ENCODE results near the gene INTS11.

INTS11 gene

DNA sequence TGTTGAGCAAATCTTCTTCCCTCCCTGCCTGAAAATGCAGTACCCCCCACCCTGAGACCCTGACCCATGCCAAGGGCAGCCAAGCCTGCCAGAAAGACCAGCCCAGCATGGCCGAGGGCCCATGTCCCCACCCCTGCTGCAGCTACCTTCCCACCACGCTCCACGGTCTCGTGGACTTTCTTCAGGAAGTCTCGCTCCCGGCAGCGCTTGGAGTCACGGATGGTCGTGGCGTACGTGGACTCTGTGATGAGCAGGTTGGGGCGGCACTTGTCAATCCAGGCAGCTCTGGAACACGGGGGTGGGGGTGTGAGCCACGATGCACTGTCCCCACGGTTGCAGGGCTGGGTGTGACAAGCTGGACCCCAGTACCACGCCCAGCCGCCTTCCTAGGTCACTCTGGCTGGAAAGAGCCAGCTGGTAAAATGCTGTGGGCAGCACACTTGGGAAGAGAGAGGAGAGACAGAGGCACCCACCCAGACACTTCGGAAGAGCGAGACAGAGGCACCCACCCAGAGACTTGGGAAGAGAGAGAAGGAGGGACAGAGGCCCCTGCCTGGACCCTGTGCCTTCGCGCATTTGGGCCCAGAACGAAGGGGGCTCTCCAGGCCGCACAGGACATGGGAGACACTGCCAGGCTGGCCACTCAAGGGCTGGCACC lies 9.7 kb downstream of the INTS11 start:
- Histone ChIP-seq H3K4me3 (no peak overlapping the region), H3K27ac (no peak overlapping the region)
- TF ChIP-seq CTCF (IDR thresholded peaks at IDR 0.05) = no peak
- DNase-seq (ENCODE audit: low spot score) = no peak

GRCh38 chr1:1314237-1314586 lies 10.2 kb downstream of the INTS11 start:
- Histone ChIP-seq H3K4me3 (no peak overlapping the region), H3K27ac (no peak overlapping the region)
- no peak for TF ChIP-seq CTCF (IDR thresholded peaks at IDR 0.05)
- no peak for DNase-seq (ENCODE audit: low spot score)

- Histone ChIP-seq H3K27ac (no peak overlapping the region), H3K4me3 (no peak overlapping the region)
- no peak for DNase-seq (ENCODE audit: low spot score)
- no peak for TF ChIP-seq CTCF (IDR thresholded peaks at IDR 0.05)
These were observed 10.8 kb downstream of the INTS11 start for GRCh38 chr1:1313500-1314236.

DNA sequence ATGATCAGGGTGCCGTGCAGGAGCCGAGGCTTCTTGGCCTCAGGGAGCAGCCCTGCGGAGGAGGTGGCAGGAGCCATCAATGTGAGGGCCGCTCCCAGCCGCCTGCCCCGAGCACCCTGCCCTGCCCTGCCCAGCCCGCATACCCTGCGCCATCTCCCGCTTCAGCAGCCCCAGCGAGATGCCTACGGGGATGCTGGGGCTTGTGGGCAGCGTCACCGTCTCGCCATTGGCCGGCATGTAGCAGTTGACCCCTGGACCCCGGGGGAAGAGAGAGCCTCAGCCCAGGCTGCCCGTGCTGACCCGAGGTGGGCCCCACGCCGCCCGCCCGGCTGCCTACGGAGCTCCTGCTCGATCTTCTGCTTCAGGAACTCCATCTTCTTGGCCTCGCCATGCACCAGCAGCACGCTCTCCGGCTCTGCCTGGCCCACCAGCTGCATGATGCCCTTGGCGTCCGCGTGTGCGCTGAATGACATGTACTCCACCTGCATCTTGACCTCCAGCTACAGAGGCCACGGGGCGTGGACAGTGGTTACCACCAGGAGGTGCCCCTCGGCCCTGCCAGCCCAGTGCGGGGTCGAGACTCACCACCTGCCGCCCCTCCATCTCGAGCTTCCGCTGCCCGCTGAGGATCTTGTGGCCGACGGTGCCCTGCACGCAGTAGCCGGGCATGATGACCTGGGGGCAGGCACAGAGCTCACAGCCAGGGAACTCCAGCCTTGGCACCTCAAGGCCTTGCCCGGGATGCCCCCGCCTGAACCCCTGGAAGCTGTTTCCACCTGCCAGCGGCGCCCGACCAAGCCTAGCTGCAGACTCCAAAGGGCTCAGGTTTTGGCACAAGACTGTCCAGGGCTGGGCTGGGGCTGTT lies 11.8 kb downstream of the INTS11 start:
- TF ChIP-seq CTCF (IDR thresholded peaks at IDR 0.05) = no peak
- no peak overlapping the region for H3K4me3 ChIP-seq
- DNase-seq (ENCODE audit: low spot score) = no peak
- no peak overlapping the region for H3K27ac ChIP-seq

DNA sequence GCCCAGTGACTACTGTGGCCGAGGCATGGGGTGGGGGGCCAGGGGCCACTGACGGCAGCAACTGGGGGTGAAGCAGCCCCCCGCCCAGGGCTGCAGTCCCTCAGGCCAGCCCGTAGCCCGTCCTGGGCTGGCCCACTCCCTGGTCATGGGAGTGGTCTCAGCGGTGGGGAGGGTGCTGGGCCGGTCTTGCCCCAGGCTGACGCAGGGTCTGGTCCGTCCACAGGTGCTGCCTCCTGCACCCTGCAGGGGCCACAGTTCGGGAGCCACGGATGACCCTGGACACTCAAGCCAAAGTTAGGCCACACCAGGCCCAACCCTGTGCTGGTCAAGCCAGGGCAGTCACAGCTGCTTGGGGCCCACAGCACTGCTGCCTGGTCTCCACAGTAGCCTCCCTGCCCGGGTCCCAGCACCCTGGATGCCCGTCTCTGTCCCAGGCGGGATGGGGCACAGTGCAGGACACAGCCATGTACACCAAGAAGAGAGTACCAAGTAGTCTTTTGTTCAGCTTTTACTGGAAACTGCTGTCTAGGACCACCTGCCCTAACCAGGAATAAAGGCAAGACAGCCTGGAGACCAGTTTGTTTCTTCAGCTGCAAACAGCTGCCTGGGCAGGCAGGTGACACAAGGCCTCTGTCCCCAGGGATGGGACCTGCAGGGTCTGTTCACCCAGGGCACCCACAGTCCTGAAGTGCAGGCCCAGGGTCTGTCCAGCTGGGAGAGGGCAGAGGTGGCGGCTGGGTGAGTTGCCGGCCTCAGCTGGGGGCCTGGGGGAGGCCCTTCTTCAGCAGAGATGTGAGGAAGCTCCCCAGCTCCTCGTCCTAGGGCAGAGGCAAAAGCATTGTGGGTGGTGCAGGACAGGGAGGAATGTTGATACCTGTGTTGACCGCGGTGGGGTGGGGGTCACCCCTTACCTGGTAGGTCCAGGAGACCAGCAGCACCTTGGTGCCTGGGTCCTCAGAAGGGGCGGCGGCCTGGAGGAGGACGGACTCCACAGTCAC lies 13.1 kb downstream of the INTS11 start:
- Histone ChIP-seq H3K27ac (no peak overlapping the region), H3K4me3 (no peak overlapping the region)

More for the DNA sequence above, 13.1 kb downstream of the INTS11 start:
- TF ChIP-seq CTCF (IDR thresholded peaks at IDR 0.05) = no peak
- DNase-seq (ENCODE audit: low spot score) = no peak
